ENCODE measurements around the gene TMUB2. TPM values are rescaled to one million over a fixed set of nuclear protein-coding genes. Genes with fewer than 3 reads are reported as not detected.
A peak's percentile ranks its signal among the peaks of the same experiment; 100 is the strongest.

Gene TMUB2
- total and polyA plus RNA-seq, 2 of the 13 experiments (the other 11 are each of a cell fraction or from before 2014, with no cell fraction given), result 26.9 to 50.8 TPM

- TF ChIP-seq RELA (CRISPR knock-in tag; IDR thresholded peaks at IDR 0.05), result no peak
- TF ChIP-seq FUBP1 (CRISPR knock-in tag; IDR thresholded peaks at IDR 0.05; ENCODE audit: borderline replicate concordance), result no peak
- peak; percentile 41; the same call in 1 of the 2 replicates for TF ChIP-seq ZSCAN21 (CRISPR knock-in tag; IDR thresholded peaks at IDR 0.05; ENCODE audit: borderline replicate concordance)
- peak; percentile 71; the same call in 1 of the 2 replicates for TF ChIP-seq ZNF318 (CRISPR knock-in tag; IDR thresholded peaks at IDR 0.05)
- peak; percentile 57; the same call in 1 of the 2 replicates for TF ChIP-seq SAP130 (CRISPR knock-in tag; IDR thresholded peaks at IDR 0.05; ENCODE audit: low read depth)
- 0 out of 2 replicates have a peak, but pooled peaks have one; percentile 62 for TF ChIP-seq GZF1 (CRISPR knock-in tag; IDR thresholded peaks at IDR 0.05)
- 0 out of 2 replicates have a peak, but pooled peaks have one; percentile 66 for TF ChIP-seq ZBTB20 (CRISPR knock-in tag; IDR thresholded peaks at IDR 0.05; ENCODE audit: borderline replicate concordance, low read depth)
- TF ChIP-seq ZNF552 (CRISPR knock-in tag; IDR thresholded peaks at IDR 0.05; ENCODE audit: borderline replicate concordance), result 0 out of 2 replicates have a peak, but pooled peaks have one; percentile 66
- TF ChIP-seq ZNF362 (CRISPR knock-in tag; IDR thresholded peaks at IDR 0.05; ENCODE audit: borderline replicate concordance), result no peak
- no peak for TF ChIP-seq NR0B2 (CRISPR knock-in tag; IDR thresholded peaks at IDR 0.05)
- no peak; the same call in 1 of the 2 replicates for TF ChIP-seq ZNF839 (CRISPR knock-in tag; IDR thresholded peaks at IDR 0.05; ENCODE audit: borderline replicate concordance)
- no peak for TF ChIP-seq ZNF282 (IDR thresholded peaks at IDR 0.05; ENCODE audit: partially characterized antibody)
- TF ChIP-seq ZNF513 (CRISPR knock-in tag; conservative IDR thresholded peaks at IDR 0.05), result no peak
Observed at GRCh38 chr17:44200478-44201155, 13.8 kb downstream of the TMUB2 start (continued).

Measured in HepG2 (cell line).